ENCODE data around the gene UFL1. TPM values are rescaled to one million over a fixed set of nuclear protein-coding genes. Genes with fewer than 3 reads are reported as not detected.

The UFL1 gene
- total RNA-seq, 2 donors from 2014 or later, result 21.2 to 32.5 TPM

- TF ChIP-seq POLR2AphosphoS5 (IDR thresholded peaks at IDR 0.05) (no peak), POLR2A (IDR thresholded peaks at IDR 0.05) (no peak)
- TF ChIP-seq, protein P1, sequence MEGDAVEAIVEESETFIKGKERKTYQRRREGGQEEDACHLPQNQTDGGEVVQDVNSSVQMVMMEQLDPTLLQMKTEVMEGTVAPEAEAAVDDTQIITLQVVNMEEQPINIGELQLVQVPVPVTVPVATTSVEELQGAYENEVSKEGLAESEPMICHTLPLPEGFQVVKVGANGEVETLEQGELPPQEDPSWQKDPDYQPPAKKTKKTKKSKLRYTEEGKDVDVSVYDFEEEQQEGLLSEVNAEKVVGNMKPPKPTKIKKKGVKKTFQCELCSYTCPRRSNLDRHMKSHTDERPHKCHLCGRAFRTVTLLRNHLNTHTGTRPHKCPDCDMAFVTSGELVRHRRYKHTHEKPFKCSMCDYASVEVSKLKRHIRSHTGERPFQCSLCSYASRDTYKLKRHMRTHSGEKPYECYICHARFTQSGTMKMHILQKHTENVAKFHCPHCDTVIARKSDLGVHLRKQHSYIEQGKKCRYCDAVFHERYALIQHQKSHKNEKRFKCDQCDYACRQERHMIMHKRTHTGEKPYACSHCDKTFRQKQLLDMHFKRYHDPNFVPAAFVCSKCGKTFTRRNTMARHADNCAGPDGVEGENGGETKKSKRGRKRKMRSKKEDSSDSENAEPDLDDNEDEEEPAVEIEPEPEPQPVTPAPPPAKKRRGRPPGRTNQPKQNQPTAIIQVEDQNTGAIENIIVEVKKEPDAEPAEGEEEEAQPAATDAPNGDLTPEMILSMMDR (IDR thresholded peaks at IDR 0.05), result no peak
- 100% methylated on average over 1 of the region's 1 CpG for WGBS
- DNase-seq (ENCODE audit: low spot score), result no peak
- Histone ChIP-seq H3K27ac (no peak overlapping the region), H3K36me3 (no peaks in the 10 kb centered on the region), H3K9me3 (no peaks in the 10 kb centered on the region), H3K4me3 (no peak overlapping the region), H3K27me3 (replicated peaks; ENCODE audit: insufficient read depth) (no peaks in the 10 kb centered on the region), H3K4me1 (replicated peaks) (no peaks in the 10 kb centered on the region)
- intact Hi-C loops (cut with DNase I), result no loop called here
These were observed 18.7 kb upstream of the UFL1 start for GRCh38 chr6:96502915-96503314.

DNA sequence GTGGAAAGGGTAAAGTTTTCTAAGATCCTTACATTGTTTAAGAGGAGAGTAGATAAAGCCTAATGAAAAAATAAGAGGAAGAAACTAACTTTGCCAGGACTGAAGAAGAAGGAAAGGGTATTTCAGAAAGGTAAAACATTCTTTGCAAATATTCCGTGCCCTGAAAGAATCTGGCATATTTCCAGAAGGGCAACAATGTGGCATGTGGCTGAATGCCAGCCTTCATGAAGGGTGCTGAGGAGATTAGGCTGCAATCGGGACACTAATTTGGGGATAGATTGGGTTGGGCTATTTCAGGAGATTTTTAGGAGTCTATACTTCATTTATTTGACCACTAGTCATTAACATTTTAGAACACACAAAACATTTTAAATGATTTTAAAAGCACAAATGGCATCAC, 16.2 kb upstream of the UFL1 start:
- 67% methylated on average over 2 of the region's 2 CpGs for WGBS
- no peaks in the 10 kb centered on the region for H3K36me3 ChIP-seq
- H3K27me3 ChIP-seq (replicated peaks; ENCODE audit: insufficient read depth), result no peaks in the 10 kb centered on the region
- no peak for DNase-seq (ENCODE audit: low spot score)
- intact Hi-C loops (cut with DNase I), result no loop called here
- H3K9me3 ChIP-seq, result no peaks in the 10 kb centered on the region
- TF ChIP-seq POLR2A (IDR thresholded peaks at IDR 0.05), result no peak
- TF ChIP-seq POLR2AphosphoS5 (IDR thresholded peaks at IDR 0.05), result no peak
- TF ChIP-seq, protein P1 (IDR thresholded peaks at IDR 0.05), result no peak
- no peaks in the 10 kb centered on the region for H3K4me1 ChIP-seq (replicated peaks)
- H3K4me3 ChIP-seq, result no peak overlapping the region
- no peak overlapping the region for H3K27ac ChIP-seq

DNA sequence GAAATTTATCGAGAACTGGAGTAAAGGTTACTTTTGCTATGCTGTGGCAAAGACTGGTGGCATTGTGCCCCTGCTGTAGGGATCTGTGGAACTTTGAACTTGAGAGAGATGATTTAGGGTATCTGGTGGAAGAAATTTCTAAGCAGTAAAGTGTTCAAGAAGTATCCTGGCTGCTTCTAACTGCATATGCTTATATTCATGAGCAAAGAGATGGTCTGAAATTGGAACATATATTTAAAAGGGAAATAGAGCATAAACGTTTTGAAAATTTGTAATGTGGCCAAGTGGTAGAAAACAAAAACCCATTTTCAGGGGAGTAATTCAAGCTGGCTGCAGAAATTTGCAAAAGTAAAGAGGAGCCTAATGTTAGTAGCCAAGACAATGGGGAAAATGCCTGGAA, 12.3 kb upstream of the UFL1 start:
- TF ChIP-seq, protein P1 (IDR thresholded peaks at IDR 0.05), result no peak
- no peak for TF ChIP-seq POLR2A (IDR thresholded peaks at IDR 0.05)
- TF ChIP-seq POLR2AphosphoS5 (IDR thresholded peaks at IDR 0.05), result no peak
- Histone ChIP-seq H3K9me3 (no peaks in the 10 kb centered on the region), H3K27ac (no peak overlapping the region), H3K4me3 (no peak overlapping the region), H3K4me1 (replicated peaks) (no peaks in the 10 kb centered on the region), H3K27me3 (replicated peaks; ENCODE audit: insufficient read depth) (no peaks in the 10 kb centered on the region), H3K36me3 (no peaks in the 10 kb centered on the region)
- DNase-seq (ENCODE audit: low spot score), result no peak
- WGBS, result 81% methylated on average over 2 of the region's 2 CpGs
- intact Hi-C loops (cut with DNase I), result no loop called here

GRCh38 chr6:96520171-96521115, 1.2 kb upstream of the UFL1 start:
- intact Hi-C loops (cut with DNase I), result no loop called here
- peak; percentile 31 for DNase-seq (ENCODE audit: low spot score)
- Histone ChIP-seq H3K4me1 (replicated peaks) (peaks cover 2% of the 10 kb centered on the region), H3K27ac (peak overlapping the region in 1 of 2 donors; percentile 93), H3K27me3 (replicated peaks; ENCODE audit: insufficient read depth) (no peaks in the 10 kb centered on the region), H3K36me3 (no peaks in the 10 kb centered on the region), H3K4me3 (peak overlapping the region; percentile 83 to 85), H3K9me3 (no peaks in the 10 kb centered on the region)
- TF ChIP-seq, protein P1 (IDR thresholded peaks at IDR 0.05), result no peak
- TF ChIP-seq POLR2AphosphoS5 (IDR thresholded peaks at IDR 0.05), result no peak
- no peak for TF ChIP-seq POLR2A (IDR thresholded peaks at IDR 0.05)
- 53% methylated on average over 6 of the region's 6 CpGs for WGBS

DNA sequence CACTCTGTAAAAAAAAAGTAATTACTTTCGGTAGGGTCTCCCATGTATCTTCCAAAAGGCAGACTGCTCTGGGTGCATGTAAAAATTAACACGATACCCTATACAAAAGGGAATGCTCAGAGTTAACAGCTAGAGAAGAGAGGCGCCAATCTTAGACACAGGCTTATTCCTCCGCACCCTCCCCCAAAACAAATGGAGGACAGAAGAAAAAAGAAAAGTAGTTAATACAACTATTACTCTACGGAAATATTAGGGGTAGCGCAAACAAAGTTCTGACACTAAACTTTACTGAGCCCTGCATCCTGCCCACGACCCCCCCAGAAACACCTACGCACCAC, 331 bp upstream of the UFL1 start:
- peak overlapping the region; percentile 83 to 85 for H3K4me3 ChIP-seq
- H3K27me3 ChIP-seq (replicated peaks; ENCODE audit: insufficient read depth), result no peaks in the 10 kb centered on the region
- peak overlapping the region; percentile 93 to 94 for H3K27ac ChIP-seq
- TF ChIP-seq, protein P1 (IDR thresholded peaks at IDR 0.05), result no peak
- TF ChIP-seq POLR2A (IDR thresholded peaks at IDR 0.05) (no peak), POLR2AphosphoS5 (IDR thresholded peaks at IDR 0.05) (no peak)
- no peak for DNase-seq (ENCODE audit: low spot score)
- intact Hi-C loops (cut with DNase I), result no loop called here
- no peaks in the 10 kb centered on the region for H3K9me3 ChIP-seq
- peaks cover 2% of the 10 kb centered on the region for H3K4me1 ChIP-seq (replicated peaks)
- H3K36me3 ChIP-seq, result no peaks in the 10 kb centered on the region
- under 1% methylated on average over 8 of the region's 8 CpGs for WGBS

Measured in prostate gland (tissue), 2 donors.